GM12892 (cell line): ENCODE measurements around the gene PES1. TPM values are rescaled to one million over a fixed set of nuclear protein-coding genes. Genes with fewer than 3 reads are reported as not detected.
A peak's percentile ranks its signal among the peaks of the same experiment; 100 is the strongest.
"Not testable (repeated sequence)": the region's sequence is repeated elsewhere in the genome, so short reads cannot be mapped to it uniquely, and the experiment has no call there.

Source experiments
- DNase-seq: peaks from one replicate; pipeline ENCODE4 v3.0.0; 2011; ENCODE audit not compliant: insufficient read length
- FAIRE-seq: peaks from 2 replicates; lab custom pipeline; 2011; peaks lifted over from hg19 to GRCh38; lab: Jason Lieb, UNC
- POLR2A ChIP-seq: IDR thresholded peaks from 2 replicates; pipeline ENCODE4 v1.6.1; 2011; ENCODE audit warnings: low read depth, low read length, control low read depth
- POLR2AphosphoS5 ChIP-seq: IDR thresholded peaks from 2 replicates; pipeline ENCODE4 v1.6.1; 2011; ENCODE audit warnings: low read depth, low read length, control low read depth
- TAF1 ChIP-seq: IDR thresholded peaks from 2 replicates; pipeline ENCODE4 v1.6.1; 2011; ENCODE audit warnings: low read depth, mild to moderate bottlenecking, control low read depth, low read length, borderline replicate concordance
- polyA plus RNA-seq: library from polyadenylated mRNA; unstranded; fragments of >200 nt; gene quantifications from one replicate; pipeline ENCODE4 v1.2.1, GENCODE V29; 2012; ENCODE audit warnings: missing spikeins, inconsistent platforms; ENCODE audit not compliant: missing spikeins

Gene PES1
- 50.4 TPM for polyA plus RNA-seq

DNA sequence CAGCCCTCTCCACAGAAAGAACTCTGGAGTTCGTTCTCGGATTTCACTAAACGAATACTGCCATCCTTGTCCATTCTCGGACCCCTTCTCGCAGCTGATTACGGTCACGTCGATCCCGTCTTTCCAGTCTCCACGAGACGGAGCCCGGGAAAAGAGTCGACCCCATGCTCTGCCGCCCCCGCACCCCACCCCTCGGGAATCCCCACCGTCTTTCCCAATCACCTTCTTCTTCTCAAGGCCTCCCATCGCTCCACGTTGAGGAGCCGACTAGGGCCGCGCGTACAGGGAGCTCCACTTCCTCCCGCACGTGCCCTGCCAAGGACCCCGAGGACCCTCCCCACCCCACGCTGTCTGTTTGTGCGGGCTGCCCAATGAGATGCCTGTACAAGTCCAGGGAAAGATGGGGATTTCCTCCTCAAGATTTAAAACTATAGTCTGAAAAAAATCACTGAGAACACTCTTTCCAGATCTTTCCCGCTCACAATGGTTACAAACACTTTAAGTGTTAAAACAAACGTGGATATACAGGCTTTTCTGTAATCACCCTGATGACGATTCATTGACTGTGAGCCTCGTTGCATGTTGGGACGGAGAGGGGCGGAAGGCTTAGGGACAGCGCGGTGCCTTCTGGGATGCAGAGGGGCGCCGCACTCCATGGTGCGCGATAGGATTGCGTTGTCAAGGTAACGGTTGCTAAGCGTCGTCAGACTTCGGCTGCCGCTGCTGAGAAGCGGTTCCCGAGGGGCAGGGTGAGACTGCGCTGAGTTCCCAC, at the start of gene PES1:
TSS of gene PES1 (minus strand) at position 323 of the 772 bp plus-strand sequence. CDS start at position 246, 77 bp downstream.
- peak; percentile 92 for DNase-seq
- FAIRE-seq, result peak; percentile 99
- peak; percentile 68 for TF ChIP-seq TAF1
- peak; percentile 77 for TF ChIP-seq POLR2A
- peak; percentile 67 for TF ChIP-seq POLR2AphosphoS5

GRCh38 chr22:30640839-30641430, 49.2 kb upstream of the PES1 start:
- no peak for DNase-seq
- TF ChIP-seq TAF1 (no peak), POLR2AphosphoS5 (no peak), POLR2A (no peak)
- FAIRE-seq, result no peak

- no peak for TF ChIP-seq POLR2A
- no peak for TF ChIP-seq TAF1
- TF ChIP-seq POLR2AphosphoS5, result no peak
- no peak for DNase-seq
- FAIRE-seq, result no peak
Measured at GRCh38 chr22:30640361-30640760, 48.7 kb upstream of the PES1 start.

GRCh38 chr22:30637701-30638114, 46.0 kb upstream of the PES1 start:
- DNase-seq, result no peak
- TF ChIP-seq POLR2AphosphoS5 (no peak), POLR2A (no peak), TAF1 (no peak)
- no peak for FAIRE-seq

DNA sequence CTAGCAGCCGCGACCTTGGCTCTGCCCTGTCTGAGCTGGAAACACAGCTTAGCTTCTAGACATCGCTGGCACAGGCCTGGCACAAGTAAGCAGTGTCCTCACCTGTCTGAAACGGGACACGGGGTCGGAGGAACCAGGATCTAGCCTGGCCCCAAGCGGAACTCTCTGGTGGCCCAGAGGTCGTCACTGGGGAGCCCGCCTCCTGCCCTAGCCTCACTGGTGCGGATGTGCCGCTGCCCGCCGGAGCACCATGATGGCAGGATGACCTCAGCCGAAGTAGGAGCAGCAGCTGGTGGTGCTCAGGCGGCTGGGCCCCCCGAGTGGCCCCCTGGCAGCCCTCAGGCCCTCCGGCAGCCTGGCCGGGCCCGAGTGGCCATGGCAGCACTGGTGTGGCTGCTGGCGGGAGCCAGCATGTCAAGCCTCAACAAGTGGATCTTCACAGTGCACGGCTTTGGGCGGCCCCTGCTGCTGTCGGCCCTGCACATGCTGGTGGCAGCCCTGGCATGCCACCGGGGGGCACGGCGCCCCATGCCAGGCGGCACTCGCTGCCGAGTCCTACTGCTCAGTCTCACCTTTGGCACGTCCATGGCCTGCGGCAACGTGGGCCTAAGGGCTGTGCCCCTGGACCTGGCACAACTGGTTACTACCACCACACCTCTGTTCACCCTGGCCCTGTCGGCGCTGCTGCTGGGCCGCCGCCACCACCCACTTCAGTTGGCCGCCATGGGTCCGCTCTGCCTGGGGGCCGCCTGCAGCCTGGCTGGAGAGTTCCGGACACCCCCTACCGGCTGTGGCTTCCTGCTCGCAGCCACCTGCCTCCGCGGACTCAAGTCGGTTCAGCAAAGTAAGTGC, 44.7 kb upstream of the PES1 start:
- TF ChIP-seq POLR2AphosphoS5 (no peak), TAF1 (no peak), POLR2A (no peak)
- peak; percentile 57 for FAIRE-seq

DNA sequence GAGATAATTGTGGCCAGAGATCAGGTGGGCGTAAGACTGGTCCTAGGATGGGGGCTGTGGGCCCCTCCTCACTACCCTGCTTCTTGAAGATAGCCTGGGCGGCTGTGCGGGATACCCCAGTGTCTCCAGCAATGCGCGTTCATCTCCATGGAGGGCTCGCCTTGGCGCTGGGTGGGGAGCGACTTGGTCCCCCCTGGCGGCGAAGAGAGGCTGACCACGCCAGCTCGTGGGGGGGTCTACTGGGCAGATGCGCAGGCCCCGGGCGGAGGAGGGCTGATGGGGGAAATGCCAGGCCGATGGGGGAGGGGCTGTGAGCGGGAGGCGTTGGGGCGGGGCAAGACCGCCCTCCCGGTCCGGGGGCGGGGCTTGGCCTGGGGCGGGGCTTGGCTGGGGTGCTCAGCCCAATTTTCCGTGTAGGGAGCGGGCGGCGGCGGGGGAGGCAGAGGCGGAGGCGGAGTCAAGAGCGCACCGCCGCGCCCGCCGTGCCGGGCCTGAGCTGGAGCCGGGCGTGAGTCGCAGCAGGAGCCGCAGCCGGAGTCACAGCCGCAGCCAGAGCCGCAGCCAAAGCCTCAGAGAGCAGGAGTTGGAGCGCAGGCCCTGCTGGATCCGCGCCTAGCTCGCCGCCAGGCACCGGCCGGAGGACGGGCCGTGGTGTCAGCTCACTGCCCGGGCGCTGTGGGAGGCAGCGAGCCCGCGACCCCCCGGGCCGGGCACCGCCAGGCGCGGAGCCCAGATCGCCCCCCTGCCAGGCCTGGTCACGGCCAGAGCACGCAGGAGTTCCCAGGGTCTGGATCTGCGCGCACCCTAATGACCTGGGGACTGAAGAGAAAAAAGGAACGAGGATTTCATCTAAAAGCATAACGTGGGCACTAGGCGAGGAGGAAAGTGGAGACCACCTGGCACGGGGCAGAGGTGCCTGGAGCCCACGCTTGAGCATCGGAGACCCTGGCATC, 43.8 kb upstream of the PES1 start, which contains the start of gene SLC35E4:
TSS of gene SLC35E4 (plus strand) at position 509 of the 953 bp plus-strand sequence. CDS start 670 bp downstream, outside the sequence.
- DNase-seq (peak; percentile 91), FAIRE-seq (peak; percentile 77)
- TF ChIP-seq POLR2A (peak; percentile 37; the same call in 1 of the 2 replicates), POLR2AphosphoS5 (no peak), TAF1 (no peak)

More for the DNA sequence above, 44.7 kb upstream of the PES1 start:
- no peak for DNase-seq

- TF ChIP-seq TAF1, result no peak
- no peak for TF ChIP-seq POLR2AphosphoS5
- TF ChIP-seq POLR2A, result no peak
- DNase-seq (peak; percentile 91), FAIRE-seq (peak; percentile 94)
Measured at GRCh38 chr22:30634471-30635233, 42.9 kb upstream of the PES1 start.

GRCh38 chr22:30631469-30631868, 39.8 kb upstream of the PES1 start:
- FAIRE-seq, DNase-seq: not testable (repeated sequence)

GRCh38 chr22:30628491-30628890, 36.8 kb upstream of the PES1 start:
- TF ChIP-seq POLR2A (no peak), TAF1 (no peak), POLR2AphosphoS5 (no peak)
- FAIRE-seq (no peak), DNase-seq (no peak)
